NCI-H2196 (cell line): ENCODE results near the gene SLC25A42.

Experiments
- DNase-seq: peaks from one replicate; lab custom pipeline; 2025; ENCODE audit not compliant: unreplicated experiment; lab: John Stamatoyannopoulos, UW

SLC25A42 gene

DNA sequence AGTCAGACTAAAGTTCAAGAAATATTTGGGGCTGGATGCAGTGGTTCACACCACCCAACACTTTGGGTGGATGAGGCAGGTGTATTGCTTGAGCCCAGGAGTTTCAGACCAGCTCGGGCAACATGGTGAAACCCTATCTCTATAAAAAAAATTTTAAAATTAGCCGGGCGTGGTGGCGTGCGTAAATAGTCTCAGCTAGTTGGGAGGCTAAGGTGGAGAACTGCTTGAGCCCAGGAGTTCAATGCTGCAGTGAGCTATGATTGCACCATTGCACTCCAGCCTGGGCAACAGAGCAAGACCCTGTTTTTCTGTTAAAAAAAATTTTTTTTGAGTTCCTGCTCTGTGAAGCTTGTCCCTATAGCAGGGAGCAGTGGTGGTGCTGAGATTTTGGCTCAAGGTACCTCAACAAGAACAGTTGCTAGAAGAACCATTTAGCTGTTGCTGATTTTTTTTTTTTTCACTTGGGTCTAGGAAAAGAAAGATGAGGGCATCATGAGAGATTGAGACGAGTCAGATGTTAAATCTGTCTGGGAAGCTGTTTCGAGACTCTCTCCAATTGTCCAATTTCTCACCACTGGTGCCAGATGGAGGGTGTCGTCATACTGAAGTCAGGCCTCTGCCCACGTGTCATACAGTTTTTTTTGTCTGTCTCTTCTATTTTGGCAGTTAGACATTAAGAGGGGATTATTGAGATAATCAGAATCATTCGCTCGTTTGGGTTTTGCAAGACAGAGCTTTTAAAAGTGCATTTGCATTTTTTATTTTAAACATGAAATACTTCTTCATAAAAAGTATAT lies 3.7 kb downstream of the SLC25A42 start:
- DNase-seq = no peak

DNA sequence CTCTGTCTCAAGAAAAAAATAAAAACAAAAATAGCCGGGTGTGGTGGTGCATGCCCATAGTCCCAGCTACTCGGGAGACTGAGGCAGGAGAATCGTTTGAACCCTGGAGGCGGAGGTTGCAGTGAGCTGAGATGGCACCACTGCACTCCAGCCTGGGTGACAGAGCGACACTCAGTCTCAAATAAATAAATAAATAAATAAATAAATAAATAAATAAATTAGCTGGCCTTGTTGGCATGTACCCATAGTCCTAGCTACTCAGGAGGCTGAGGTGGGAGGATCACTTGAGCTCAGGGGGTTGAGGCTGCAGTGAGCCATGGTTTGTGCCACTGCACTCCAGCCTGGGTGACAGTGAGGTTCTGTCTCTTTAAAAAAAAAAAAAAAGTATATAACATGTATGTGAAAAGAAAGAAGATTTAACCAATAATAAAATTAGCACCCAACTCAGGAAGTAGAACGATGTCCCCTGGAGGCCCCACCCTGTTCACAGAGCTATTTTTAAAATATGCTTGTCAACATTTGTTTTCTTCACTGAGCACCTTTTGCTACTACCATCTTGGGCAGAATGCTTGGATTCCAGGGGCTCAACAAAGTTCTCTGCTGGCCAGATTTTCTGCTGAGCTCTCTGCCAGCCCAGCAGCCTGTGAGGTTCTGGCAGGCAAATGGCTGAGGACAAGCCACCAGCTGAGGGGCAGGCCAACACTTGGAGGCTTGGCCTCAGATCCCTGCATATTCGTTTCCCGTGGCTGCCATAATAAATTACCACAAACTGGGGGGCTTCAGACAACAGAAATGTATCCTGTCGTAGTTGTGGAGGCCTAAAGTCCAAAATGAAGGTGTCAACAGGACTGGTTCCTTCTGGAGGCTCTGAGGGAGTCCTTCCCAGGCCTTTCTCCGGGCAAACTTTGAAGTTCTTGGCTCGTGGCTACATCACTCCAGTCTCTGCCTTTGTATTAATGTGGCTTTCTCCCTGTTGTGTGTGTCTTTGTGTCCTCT lies 5.2 kb downstream of the SLC25A42 start:
- DNase-seq = no peak

- no peak for DNase-seq
Observed at GRCh38 chr19:19071897-19072296, 8.1 kb downstream of the SLC25A42 start.

DNA sequence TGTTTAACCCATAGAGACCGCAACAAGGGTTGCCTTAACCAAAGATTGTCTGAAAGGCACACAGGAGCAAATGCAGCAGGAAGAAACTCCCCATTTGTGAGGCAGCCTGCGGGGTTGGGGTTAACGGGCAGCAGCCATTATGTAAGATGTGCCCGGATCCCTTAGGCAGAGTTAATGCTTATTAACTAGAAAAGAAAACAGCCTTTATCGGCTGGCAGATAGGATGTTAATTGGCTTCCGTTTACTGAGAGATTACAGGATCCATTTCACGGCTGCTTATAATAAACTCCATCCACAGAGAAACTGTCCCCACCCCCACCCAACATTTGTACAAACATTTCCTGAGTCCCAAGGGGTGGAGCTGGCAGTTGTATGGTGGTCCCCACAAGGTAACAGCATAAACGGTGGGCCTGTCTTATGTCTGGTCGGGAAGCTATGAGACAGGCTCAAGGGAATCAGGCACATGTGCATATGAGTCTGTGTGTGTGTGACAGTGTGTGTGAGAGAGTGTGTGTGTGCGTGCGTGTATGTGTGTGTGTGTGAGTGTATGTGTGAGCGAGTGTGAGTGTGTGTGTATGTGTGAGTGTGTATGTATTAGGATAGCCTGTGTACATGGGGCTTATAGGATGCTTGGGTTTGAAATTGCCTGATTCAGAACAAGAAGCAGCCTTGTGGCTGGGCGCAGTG lies 10.5 kb downstream of the SLC25A42 start:
- no peak for DNase-seq

DNA sequence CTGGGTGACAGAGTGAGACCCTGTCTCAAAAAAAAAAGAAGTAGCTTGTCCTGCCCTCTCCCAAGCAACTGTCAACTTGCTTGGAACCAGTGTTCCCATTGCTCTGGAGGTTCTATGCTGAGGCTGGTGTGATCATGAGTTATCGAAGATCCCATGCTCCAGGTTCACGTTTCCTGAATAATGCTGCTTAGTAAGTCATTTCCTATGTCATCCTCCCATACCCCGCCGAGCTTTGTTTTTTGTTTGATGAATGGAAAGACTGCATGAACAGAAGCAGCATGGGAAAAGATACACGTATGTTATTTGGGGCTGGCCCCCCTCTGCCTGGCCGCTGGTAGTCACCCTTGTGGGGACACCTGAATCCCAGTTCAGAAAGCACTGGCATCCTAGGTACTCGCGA lies 11.3 kb downstream of the SLC25A42 start:
- DNase-seq = no peak

- no peak for DNase-seq
Observed at GRCh38 chr19:19076476-19076875, 12.7 kb downstream of the SLC25A42 start.

DNA sequence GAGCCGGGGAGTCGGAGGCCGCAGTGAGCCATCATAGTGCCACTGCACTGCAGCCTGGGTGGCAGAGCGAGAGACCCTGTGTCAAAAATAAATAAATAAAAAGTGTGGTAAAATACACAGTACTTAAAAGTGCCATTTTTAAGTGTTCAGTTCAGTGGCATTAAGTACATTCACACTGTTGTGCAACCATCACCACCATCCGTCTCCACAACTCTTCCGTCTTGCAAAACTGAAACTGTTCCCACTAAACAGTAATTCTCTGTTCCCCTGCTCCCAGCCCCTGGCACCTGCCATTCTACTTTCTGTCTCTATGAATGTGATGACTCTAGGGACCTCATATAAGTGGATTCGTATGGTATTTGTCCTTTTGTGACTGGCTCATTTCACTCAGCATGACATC lies 13.3 kb downstream of the SLC25A42 start:
- DNase-seq = no peak

GRCh38 chr19:19078801-19079200 lies 15.0 kb downstream of the SLC25A42 start:
- DNase-seq = no peak

- DNase-seq = no peak
Observed at GRCh38 chr19:19079571-19079970, 15.8 kb downstream of the SLC25A42 start.

- DNase-seq = no peak
Observed at GRCh38 chr19:19081642-19082151, 17.9 kb downstream of the SLC25A42 start.

DNA sequence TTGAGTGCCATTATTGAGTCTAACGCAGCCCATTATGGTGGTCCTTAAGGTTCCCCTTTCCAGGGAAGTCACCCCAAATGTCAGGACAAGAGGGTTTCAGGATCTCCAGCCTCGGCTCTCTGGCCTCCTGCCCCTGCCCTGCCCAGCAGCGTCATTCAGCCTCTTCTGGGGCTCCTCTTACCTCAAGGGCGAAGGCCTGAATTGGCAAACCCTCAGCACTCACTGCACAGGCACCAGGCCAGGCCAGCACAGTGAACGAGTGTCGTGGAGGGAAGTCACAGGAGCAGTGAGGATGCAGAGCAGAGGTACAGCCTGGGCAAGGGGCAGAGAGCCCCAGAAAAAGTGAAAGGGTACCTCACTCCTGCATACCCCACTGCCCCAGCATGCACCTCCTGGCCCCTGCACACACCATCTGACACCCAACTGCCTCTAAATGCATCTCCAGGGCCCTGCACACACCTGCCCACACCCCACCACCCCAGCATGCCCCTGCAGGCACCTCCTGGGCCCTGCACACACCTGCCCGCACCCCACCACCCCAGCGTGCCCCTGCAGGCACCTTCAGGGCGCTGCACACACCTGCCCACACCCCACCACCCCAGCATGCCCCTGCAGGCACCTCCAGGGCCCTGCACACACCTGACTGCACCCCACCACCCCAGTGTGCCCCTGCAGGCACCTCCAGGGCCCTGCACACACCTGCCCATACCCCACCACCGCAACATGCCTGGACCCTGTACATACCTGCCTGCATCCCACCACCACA lies 19.8 kb downstream of the SLC25A42 start:
- DNase-seq = no peak

- no peak for DNase-seq
Observed at GRCh38 chr19:19087676-19088075, 23.9 kb downstream of the SLC25A42 start.

- DNase-seq = no peak
Observed at GRCh38 chr19:19094513-19094912, 30.7 kb downstream of the SLC25A42 start.

DNA sequence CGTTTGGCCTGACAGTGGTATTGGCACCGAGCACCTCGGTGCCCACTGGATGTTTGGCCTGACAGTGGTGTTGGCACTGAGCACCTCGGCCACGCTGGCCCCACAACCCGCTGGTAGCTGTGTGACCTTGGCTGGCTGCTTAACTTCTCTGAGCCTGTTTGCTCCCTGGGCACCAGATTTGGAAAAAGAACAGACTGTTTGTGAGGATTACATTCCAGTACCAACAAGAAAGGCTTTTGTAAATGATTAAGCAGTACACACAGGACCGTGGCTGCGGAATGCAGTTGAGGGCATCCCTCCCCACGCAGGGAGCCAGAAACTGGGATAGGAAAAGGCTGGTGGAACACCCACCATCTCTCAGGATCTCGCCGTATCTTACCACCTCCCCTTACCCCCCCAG lies 31.9 kb downstream of the SLC25A42 start:
- DNase-seq = no peak

- no peak for DNase-seq
Observed at GRCh38 chr19:19096641-19097627, 33.1 kb downstream of the SLC25A42 start.

DNA sequence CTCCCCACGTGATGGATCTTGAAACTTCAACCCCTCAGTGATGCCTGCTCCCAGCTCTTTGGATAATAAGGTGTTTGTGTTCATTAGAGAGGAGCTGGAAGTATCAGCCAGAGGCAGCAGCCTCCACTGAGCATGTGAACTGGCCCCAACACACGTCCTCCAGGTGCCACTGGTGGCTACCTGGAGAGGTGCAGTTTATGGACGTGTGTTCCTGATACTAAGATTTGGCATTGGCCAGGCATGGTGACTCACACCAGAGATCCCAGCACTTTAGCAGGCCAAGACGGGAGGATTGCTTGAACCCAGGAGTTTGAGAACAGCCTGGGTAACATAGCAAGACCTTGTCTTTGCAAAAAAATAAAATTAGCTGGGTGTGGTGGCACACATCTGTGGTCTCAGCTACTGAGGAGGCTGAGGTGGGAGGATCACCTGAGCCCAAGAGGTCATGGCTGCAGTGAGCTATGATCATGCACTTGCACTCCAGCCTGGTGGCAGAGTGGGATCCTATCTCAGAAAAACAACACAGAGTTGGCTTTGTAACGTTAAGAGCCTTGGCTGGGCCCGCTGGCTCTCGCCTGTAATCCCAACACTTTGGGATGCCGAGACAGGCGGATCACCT lies 34.4 kb downstream of the SLC25A42 start:
- DNase-seq = no peak

- DNase-seq = no peak
Observed at GRCh38 chr19:19098703-19099632, 35.2 kb downstream of the SLC25A42 start.

GRCh38 chr19:19101540-19101939 lies 37.7 kb downstream of the SLC25A42 start:
- DNase-seq = no peak
